Lower leg skin (tissue), 4 donors: Measurements from ENCODE around the gene KCTD10. TPM values are rescaled to one million over a fixed set of nuclear protein-coding genes. Genes with fewer than 3 reads are reported as not detected.

Source experiments
- DNase-seq, 2 donors: peaks; one replicate each; pipeline ENCODE4 v3.0.0-alpha.2; 2019; ENCODE audit warnings: low spot score in 2 of 2
- H3K4me3 ChIP-seq: fragments of 200-600 bp; sonication (generic); 2 replicates; pipeline ENCODE4 v1.5.1; 2017; ENCODE audit warnings: mild to moderate bottlenecking, low read depth; ENCODE audit not compliant: poor library complexity, severe bottlenecking
- CTCF ChIP-seq, 3 donors: fragments of 450-650 bp; IDR thresholded peaks; one replicate each; pipeline ENCODE4 v1.5.1; 2016; ENCODE audit warnings: antibody characterized with exemption in 3 of 3, mild to moderate bottlenecking in 3 of 3, moderate library complexity in 2 of 3
- POLR2A ChIP-seq, 2 donors: fragments of 450-650 bp; IDR thresholded peaks; one replicate each; pipeline ENCODE4 v1.6.1; 2016 to 2017; ENCODE audit warnings: antibody characterized with exemption in 2 of 2, mild to moderate bottlenecking in 1 of 2, moderate library complexity in 1 of 2
- WGBS, 2 donors: methylation state at CpG; one replicate each; pipeline ENCODE4 v1.1.5; 2018; 5-methylcytosine and 5-hydroxymethylcytosine counted together
- intact Hi-C: fragments of 100-400 bp; cut with DNase I; formaldehyde crosslinking; loops from one replicate; pipeline ENCODE4 v1.15.0; 2023; ENCODE audit warnings: low total_unique reads
- total RNA-seq, 4 donors: library from RNA; depleted of rRNA; stranded (reverse); fragments of >200 nt; gene quantifications; one replicate each; pipeline ENCODE4 v1.1.0, GENCODE V29; 2016

KCTD10 gene
- total RNA-seq, 4 donors from 2014 or later: 22.3 to 60.1 (median 44.1) TPM

GRCh38 chr12:109493090-109493489 is 16.0 kb upstream of the KCTD10 start:
- no peak for DNase-seq
- no peak overlapping the region for H3K4me3 ChIP-seq
- no peak for TF ChIP-seq POLR2A (IDR thresholded peaks at IDR 0.05)
- TF ChIP-seq CTCF (IDR thresholded peaks at IDR 0.05): no peak
- intact Hi-C loops: no loop called here

GRCh38 chr12:109492371-109492770 is 15.3 kb upstream of the KCTD10 start:
- no peak for DNase-seq
- WGBS, 2 donors: 83 to 87% methylated on average over 5 of the region's 5 CpGs
- no peak overlapping the region for H3K4me3 ChIP-seq
- no peak for TF ChIP-seq CTCF (IDR thresholded peaks at IDR 0.05)
- TF ChIP-seq POLR2A (IDR thresholded peaks at IDR 0.05): no peak
- intact Hi-C loops: no loop called here

GRCh38 chr12:109491671-109492070 is 14.6 kb upstream of the KCTD10 start:
- intact Hi-C loops: no loop called here
- no peak for DNase-seq
- H3K4me3 ChIP-seq: no peak overlapping the region
- TF ChIP-seq CTCF (IDR thresholded peaks at IDR 0.05) (no peak), POLR2A (IDR thresholded peaks at IDR 0.05) (no peak)
- WGBS, 2 donors: 87 to 95% methylated on average over 4 of the region's 4 CpGs

- no peak for TF ChIP-seq POLR2A (IDR thresholded peaks at IDR 0.05)
- TF ChIP-seq CTCF (IDR thresholded peaks at IDR 0.05): no peak
- intact Hi-C loops: no loop called here
- H3K4me3 ChIP-seq: no peak overlapping the region
- no peak for DNase-seq
- whole genome bisulfite sequencing, 2 donors: 84% methylated on average over 1 of the region's 1 CpG
Measured at GRCh38 chr12:109489955-109490565, 13.0 kb upstream of the KCTD10 start.

- no peak for TF ChIP-seq POLR2A (IDR thresholded peaks at IDR 0.05)
- TF ChIP-seq CTCF (IDR thresholded peaks at IDR 0.05): no peak
- intact Hi-C loops: no loop called here
- WGBS, 2 donors: 93 to 94% methylated on average over 14 of the region's 14 CpGs
Measured at GRCh38 chr12:109489016-109489954, 12.2 kb upstream of the KCTD10 start.

More at GRCh38 chr12:109489016-109489954, 12.2 kb upstream of the KCTD10 start:
- DNase-seq: no peak
- no peak overlapping the region for H3K4me3 ChIP-seq
